Loucy (cell line): ENCODE measurements around the gene TLL1.

ENCODE experiments used
- EZH2phosphoT487 ChIP-seq: fragments of 200-600 bp; IDR thresholded peaks from 2 replicates; pipeline ENCODE4 v1.6.1; 2018; ENCODE audit warnings: antibody characterized with exemption, mild to moderate bottlenecking, moderate library complexity, borderline replicate concordance
- TF ChIP-seq, protein P1 (sequence below): fragments of 200-600 bp; sonication (generic); conservative IDR thresholded peaks from 2 replicates; pipeline ENCODE4 v1.5.1; 2014; ENCODE audit warnings: mild to moderate bottlenecking, antibody characterized with exemption, low read length

GRCh38 chr4:165922747-165923146, 49.7 kb downstream of the TLL1 start:
- TF ChIP-seq, protein P1, sequence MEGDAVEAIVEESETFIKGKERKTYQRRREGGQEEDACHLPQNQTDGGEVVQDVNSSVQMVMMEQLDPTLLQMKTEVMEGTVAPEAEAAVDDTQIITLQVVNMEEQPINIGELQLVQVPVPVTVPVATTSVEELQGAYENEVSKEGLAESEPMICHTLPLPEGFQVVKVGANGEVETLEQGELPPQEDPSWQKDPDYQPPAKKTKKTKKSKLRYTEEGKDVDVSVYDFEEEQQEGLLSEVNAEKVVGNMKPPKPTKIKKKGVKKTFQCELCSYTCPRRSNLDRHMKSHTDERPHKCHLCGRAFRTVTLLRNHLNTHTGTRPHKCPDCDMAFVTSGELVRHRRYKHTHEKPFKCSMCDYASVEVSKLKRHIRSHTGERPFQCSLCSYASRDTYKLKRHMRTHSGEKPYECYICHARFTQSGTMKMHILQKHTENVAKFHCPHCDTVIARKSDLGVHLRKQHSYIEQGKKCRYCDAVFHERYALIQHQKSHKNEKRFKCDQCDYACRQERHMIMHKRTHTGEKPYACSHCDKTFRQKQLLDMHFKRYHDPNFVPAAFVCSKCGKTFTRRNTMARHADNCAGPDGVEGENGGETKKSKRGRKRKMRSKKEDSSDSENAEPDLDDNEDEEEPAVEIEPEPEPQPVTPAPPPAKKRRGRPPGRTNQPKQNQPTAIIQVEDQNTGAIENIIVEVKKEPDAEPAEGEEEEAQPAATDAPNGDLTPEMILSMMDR, result no peak
- TF ChIP-seq EZH2phosphoT487, result no peak
